Activated naive CD4-positive, alpha-beta T cell (primary cell): Measurements from ENCODE around the gene C1QL4.
"Not testable (repeated sequence)": the region's sequence is repeated elsewhere in the genome, so short reads cannot be mapped to it uniquely, and the experiment has no call there.

Experiments
- DNase-seq, 4 experiments: peaks; one replicate each; lab custom pipeline; 2025; lab: John Stamatoyannopoulos, UW

C1QL4 gene

DNA sequence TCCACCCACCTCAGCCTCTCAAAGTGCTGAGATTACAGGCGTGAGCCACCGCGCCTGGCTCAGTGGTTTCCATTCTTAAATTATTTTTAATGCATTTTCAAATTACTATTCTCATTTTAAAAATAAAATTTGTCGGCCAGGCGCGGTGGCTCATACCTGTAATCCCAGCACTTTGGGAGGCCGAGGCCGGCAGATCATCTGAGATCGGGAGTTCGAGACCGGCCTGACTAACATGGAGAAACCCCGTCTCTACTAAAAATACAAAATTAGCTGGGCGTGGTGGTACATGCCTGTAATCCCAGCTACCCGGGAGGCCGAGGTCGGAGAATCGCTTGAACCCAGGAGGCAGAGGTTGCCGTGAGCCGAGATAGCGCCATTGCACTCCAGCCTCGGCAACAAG is 3.2 kb downstream of the C1QL4 start:
- not testable (repeated sequence) for DNase-seq

DNA sequence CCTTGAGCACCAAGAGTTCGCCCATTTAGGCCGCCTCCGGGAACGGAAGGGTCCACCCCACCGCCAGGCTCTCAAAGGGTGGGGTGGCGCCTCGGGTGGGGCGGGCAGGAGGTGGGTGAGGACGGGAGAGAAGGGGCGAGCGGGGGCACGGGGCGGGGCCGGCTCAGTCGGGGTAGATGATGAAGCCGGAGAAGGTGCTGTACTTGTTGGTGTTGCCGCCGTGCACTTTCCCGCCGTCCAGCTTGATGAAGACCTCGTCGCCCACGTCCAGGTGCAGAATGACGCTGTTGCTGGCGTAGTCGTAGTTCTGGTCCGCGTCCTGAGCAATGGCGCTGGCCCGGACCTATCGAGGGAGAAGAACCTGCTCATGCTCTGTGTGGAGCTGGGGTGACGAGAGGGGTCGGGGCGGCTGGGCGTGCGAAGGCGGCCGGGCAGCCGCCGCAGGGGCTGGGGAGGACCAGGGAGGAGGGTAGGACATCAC is 4.1 kb downstream of the C1QL4 start:
- DNase-seq: no peak

DNA sequence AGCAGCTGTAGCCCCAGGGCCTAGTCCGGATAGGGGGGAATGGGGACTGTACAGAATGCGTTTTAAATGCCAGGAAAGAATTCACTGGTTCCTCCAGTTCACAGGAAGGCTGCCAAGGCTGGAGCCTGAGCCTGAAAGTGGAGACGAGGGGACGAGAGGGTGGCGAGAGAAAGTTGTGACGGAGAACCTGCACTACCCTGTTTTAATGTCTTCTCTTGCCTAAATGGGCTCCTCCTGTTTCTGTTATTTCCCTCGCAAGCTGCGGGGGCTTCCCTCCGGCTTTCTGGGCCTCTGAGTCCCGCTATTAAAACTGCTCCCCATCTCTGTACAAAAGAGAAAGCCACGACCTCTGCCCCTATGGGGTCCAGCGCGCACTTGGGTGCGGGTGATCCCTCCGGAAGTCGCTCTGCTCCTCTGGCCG is 4.5 kb downstream of the C1QL4 start:
- no peak for DNase-seq

DNA sequence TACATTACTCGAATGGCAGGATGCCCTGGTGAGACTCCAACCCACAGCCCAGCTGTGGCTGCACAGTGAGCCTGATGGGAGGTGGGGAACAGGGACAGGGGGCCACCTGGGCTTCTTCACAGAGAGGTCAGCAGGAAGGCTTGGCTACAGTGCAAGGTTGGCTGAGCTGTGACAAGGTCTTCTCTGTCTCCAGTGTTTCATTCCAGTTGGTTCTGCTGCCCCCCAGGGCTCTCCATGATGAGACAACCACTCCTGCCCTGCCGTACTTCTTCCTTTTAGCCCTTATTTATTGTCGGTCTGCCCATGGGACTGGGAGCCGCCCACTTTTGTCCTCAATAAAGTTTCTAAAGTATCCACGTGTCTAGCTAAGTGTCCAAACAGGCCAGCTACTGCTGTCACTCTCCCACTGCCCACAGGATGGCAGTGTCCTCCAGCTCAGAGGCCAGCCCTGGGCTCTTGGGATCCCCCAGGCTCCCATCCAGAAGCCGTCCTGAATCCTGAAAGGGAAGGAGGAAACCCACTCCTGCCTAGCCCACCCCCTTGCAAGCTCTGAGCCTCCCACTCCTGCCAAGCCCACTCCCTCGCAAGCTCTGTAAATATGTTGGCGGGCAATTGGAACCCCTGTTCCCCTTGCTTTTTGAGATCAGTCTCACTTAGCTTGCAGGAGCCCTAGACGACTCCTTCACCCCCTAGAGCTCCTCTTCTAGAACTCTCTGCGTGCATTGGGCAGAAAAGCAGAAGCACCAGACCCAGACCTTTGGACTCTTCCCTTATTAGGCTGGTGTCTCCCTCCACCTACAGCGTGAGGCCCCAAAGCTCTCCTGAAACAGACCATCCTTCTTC is 5.4 kb downstream of the C1QL4 start:
- no peak for DNase-seq

DNA sequence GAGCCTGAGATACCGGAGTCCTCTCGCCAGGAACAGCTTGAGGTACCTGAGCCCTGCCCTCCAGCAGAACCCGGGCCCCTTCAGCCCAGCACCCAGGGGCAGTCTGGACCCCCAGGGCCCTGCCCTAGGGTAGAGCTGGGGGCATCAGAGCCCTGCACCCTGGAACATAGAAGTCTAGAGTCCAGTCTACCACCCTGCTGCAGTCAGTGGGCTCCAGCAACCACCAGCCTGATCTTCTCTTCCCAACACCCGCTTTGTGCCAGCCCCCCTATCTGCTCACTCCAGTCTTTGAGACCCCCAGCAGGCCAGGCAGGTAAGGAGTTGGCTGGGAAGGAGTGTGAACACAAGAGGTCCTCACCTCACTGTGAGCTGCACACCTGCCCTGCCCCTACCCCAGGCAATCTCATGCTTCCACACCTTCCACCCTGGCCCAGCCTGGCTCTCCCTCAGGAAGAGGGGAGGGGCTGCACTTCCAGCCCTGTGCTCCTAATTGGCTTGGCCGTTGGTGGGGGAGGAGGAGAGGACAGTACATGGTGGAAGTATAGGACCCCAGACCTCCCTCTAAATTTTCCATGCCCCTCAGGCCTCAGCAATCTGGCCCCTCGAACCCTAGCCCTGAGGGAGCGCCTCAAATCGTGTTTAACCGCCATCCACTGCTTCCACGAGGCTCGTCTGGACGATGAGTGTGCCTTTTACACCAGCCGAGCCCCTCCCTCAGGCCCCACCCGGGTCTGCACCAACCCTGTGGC is 6.2 kb downstream of the C1QL4 start:
- no peak for DNase-seq

DNA sequence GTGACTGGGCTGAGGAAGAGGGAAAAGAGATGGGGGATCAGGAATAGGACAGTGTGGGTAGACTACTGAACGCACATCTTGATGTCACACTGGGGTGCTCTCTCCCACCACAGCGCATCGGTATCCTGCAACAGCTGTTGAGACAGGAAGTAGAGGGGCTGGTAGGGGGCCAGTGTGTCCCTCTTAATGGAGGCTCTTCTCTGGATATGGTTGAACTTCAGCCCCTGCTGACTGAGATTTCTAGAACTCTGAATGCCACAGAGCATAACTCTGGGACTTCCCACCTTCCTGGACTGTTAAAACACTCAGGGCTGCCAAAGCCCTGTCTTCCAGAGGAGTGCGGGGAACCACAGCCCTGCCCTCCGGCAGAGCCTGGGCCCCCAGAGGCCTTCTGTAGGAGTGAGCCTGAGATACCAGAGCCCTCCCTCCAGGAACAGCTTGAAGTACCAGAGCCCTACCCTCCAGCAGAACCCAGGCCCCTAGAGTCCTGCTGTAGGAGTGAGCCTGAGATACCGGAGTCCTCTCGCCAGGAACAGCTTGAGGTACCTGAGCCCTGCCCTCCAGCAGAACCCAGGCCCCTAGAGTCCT is 6.9 kb downstream of the C1QL4 start:
- DNase-seq: no peak

DNA sequence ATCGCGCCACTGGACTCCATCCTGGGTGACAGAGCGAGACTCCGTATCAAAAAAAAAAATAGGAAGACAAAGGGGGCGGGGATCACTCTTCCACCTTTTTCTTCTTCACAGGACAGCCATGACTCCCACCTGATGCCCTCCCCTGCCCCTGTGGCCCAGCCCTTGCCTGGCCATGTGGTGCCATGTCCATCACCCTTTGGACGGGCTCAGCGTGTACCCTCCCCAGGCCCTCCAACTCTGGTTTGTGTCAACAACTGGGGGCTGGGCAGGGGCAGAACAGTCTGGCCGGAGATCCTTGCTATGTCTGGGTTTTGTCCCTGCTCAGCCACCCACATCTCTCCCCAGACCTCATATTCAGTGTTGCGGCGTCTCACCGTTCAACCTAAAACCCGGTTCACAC is 8.2 kb downstream of the C1QL4 start:
- no peak for DNase-seq

DNA sequence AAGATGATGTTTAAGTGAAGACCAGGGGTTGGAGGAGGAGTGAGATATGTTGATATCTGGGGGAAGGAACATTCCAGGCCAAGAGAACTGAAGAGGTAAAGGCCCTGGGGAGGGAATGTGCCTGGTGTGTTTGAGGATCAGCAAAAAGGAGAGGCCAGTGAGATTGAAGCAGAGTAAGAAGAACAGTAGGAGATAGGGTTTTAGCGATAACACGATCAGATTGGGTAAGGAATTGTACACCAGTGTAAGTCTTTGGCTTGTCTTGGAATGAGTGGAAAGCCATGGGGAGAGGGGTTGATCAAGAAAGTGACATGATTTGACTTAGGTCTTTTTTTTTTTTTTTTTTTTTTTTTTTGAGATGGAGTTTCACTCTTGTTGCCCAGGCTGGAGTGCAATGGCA is 9.1 kb downstream of the C1QL4 start:
- DNase-seq: no peak

DNA sequence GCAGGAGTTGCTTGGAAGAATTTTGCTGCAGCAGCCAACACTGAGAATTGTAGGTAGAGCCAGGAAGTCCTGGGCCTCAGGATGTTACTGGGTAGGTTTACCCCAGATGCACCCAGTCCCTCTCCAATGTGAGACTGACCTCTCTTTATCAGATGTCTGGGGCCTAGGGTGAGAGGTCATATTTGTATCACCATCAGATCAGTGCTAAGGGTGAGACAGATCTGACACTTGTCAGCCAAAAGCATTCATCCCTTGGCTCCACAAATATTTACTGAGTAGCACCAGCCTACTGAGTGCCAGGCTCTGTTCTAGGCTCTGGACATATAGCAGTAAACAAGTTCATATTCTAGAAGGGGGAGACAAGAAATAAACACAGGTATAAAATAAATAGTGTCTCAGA is 9.6 kb downstream of the C1QL4 start:
- DNase-seq: no peak

DNA sequence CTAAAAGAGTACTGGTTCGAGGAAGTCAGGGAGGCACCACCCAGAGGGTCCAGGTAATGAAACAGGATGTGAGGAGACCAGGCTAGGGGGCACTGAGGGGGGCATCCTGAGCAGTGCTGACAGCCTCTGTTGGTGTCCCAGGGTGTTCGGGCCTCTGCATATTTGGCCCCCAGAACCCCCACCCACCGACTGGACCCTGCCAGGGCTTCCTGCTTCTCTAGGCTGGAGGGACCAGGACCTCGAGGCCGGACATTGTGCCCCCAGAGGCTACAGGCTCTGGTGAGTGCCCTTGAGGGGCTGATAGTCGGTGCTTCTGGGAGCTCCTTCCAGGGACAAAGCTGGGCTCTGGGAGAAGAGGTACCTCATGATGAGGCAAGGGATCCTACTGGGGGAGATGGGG is 11.4 kb downstream of the C1QL4 start:
- DNase-seq: no peak

DNA sequence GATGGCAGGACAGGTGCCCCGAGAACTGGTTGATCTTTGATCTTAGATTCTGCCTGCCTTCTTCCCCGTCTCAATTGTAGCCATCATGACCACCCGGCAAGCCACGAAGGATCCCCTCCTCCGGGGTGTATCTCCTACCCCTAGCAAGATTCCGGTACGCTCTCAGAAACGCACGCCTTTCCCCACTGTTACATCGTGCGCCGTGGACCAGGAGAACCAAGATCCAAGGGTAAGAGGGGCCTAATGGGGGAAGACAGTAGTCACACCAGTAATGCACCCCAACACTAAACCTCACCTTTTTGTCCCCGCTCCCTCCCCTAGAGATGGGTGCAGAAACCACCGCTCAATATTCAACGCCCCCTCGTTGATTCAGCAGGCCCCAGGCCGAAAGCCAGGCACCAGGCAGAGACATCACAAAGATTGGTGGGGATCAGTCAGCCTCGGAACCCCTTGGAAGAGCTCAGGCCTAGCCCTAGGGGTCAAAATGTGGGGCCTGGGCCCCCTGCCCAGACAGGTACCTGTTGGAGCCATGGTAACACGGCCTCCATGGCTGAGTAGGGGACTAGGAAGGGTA is 13.4 kb downstream of the C1QL4 start:
- no peak for DNase-seq

DNA sequence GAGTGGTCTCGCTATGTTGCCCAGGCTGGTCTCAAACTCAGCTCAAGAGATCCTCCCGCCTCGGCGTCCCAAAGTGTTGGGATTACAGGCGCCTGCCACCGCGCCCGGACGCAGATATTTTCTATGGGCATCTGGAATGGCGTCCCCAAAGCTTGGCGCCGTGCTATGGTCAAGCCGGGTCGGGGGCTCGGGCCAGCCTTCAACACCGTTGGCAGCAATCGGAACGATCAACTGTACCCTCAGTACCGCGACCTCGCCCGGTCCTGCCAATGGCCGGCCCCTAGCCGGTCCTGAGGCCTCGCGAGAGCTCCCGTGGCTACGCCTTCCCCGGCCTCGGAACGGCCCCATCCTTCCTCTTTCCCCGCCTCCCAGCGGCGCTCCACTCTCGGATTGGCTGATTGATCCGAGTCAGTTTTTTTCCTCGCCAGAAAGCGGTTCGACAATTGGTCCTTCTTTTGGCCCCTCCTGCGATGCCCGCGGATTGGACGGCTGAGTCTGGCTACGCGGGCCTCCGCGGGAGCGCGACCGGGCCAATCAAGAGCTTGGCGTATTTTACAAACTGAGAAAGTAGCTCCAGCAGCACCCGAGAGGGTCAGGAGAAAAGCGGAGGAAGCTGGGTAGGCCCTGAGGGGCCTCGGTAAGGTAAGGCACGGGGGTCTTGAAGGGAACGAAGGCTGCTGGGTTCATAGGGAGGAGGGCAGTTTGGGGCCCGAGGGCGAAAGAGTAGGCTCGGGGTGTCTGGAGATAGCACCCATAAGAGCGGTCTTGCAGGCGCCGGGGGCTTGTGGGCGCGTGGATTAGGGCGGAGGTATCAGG is 14.1 kb downstream of the C1QL4 start, which contains the start of gene TROAP:
Gene TROAP (plus strand): TSS at position 548 of the 816 bp plus-strand sequence. CDS start 354 bp downstream, outside the sequence.
- DNase-seq: peak; percentile 85 to 93 (median 90)

DNA sequence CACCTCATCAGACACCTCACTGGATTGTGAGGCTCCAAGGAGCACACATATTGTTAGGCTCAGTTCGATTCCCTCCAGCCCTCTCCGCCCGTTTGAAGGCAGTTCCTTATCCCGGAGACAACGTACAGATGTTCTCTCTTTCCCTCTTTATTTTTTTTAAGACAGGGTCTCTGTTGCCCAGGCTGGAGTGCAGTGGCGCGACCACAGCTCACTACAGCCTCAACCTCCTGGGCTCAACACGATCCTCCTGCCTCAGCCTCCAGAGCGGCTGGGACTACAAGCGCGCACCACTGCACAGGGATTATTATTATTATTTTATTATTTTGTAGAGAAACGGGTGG is 14.7 kb downstream of the C1QL4 start:
- no peak for DNase-seq

DNA sequence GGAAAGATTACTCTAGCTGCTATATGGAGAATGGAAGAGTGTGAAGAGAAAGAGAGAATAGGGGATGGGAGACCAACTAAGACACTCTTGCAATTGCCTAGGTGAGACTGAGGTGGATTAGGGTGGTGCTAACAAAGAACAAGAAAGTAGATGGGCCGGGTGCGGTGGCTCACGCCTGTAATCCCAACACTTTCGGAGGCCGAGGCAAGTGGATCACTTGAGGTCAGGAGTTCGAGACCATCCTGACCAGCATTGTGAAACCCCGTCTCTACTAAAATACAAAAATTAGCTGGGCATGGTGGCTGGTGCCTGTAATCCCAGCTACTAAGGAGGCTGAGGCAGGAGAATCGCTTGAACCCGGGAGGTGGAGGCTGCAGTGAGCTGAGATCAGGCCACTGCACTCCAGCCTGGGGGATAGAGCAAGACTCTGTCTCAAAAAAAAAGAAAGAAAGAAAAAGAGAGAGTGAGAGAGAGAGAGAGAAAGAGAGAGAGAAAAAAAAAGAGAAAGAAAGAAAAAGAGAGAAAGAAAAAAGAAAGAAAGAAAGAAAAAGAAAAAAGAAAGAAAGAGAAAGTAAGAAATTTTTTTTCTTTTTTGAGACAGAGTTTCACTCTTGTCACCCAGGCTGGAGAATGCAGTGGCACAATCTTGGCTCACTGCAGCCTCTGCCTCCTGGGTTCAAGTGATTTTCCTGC is 16.4 kb downstream of the C1QL4 start:
- not testable (repeated sequence) for DNase-seq

DNA sequence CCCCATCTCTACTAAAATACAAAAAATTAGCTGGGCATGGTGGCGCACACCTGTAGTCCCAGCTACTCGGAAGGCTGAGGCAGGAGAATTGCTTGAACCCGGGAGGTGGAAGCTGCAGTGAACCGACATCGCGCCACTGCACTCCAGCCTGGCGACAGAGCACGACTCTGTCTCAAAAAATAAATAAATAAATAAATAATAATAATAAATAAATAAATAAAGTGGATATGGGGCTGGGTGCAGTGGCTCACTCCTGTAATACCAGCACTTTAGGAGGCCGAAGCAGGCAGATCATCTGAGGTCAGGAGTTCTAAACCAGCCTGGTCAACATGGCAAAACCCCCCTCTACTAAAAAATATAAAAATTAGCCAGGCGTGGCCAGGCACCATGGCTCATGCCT is 19.9 kb downstream of the C1QL4 start:
- DNase-seq: not testable (repeated sequence)

DNA sequence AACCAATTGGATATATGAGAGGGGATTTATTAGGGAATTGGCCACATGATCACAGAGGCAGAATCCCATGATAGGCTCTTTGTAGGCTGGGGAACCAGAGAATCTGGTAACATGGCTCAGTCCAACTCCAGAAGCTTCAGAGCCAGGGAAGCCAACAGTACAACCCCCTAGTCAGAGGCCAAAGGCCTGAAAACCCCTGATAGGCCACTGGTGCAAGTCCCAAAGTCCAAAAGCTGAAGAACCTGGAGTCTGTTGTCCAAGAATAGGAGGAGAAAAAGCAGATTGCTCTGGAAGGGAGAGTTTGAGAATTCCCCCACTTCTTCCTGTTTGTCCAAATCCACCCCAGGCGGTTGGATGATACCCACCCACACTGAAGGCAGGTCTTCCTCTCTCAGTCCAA is 22.2 kb downstream of the C1QL4 start:
- DNase-seq: no peak

DNA sequence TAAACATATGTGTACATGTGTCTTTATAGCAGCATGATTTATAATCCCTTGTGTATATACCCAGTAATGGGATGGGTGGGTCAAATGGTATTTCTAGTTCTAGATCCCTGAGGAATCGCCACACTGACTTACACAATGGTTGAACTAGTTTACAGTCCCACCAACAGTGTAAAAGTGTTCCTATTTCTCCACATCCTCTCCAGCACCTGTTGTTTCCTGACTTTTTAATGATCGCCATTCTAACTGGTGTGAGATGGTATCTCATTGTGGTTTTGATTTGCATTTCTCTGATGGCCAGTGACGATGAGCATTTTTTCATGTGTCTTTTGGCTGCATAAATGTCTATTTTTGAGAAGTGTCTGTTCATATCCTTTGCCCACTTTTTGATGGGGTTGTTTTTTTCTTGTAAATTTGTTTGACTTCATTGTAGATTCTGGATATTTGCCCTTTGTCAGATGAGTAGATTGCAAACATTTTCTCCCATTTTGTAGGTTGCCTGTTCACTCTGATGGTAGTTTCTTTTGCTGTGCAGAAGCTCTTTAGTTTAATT is 26.5 kb downstream of the C1QL4 start:
- not testable (repeated sequence) for DNase-seq

DNA sequence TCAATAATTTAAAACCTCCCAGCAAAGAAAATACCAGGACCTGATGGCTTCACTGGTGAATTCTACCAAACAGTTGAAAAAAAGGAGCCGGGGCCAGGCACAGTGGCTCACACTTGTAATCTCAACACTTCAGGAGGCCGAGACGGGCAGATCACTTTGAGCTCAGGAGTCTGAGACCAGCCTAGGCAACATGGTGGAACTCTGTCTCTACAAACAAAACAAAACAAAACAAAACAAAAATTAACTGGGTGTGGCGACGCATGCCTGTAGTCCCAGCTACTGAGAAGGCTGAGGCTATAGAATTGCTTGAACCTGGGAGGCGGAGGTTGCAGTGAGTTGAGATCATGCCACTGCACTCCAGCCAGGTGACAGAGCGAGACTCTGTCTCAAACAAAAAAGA is 27.6 kb downstream of the C1QL4 start:
- DNase-seq: no peak

DNA sequence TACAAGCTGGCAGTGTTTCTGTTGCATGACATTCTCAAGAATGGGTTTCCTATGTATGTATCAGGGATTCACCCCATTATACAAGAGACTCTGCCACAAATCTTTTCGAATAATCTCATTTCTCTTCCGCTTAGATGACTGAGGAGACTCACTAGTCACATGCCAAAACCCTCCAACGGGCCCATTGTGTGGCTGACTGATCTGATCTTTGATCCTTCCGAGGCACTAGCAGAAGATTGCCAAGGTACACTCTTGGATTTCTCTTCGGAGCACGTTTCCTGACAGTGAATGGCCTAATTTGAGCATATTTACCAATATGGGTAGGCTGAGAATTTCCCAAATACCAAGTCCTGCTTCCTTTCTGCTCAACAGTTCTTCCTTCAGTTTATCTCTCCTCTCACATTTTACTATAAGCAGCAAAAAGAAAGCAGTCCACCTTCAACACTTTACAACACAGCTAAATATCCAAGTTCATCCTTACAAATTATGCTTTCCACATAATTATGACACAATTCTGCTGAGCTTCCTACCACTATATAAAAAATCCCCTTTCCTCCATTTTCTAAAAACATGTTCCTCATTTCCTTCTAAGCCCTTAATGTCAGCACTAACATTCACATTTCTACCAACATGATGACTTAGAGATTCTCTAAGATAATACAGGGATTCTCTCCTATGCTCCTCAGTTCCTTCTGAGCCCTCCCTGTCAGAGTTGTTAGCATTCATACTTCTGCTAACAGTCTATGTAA is 31.1 kb downstream of the C1QL4 start:
- DNase-seq: no peak

DNA sequence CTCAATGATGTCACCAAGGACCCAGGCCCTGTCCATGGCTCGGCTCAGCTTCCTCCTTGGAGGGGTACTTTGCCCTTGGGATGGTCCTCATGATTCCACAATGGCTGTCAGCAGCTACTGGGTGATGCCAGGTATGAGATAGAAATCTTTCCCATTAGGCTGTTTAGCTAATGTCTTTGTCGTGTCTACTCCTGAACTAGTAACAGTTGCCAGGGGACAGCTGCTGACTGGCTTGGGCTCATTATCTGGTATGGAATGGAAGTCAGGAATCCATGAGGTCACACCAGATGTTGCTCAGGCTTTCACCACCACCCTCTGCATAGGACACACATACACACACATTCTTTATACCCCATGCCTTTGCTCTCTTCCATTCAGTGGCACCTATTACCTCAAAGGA is 32.8 kb downstream of the C1QL4 start:
- no peak for DNase-seq
